Measurements from ENCODE around the gene IGFBP5. TPM values are rescaled to one million over a fixed set of nuclear protein-coding genes. Genes with fewer than 3 reads are reported as not detected.
A peak's percentile ranks its signal among the peaks of the same experiment; 100 is the strongest.

IGFBP5 gene
- total RNA-seq, 1 donor from 2014 or later, result 415 TPM

- DNase-seq (ENCODE audit: low spot score in 2 of 2, unreplicated experiment in 2 of 2), result no peak
Observed at GRCh38 chr2:216739035-216739434, 43.7 kb upstream of the IGFBP5 start.

GRCh38 chr2:216737676-216738075, 42.3 kb upstream of the IGFBP5 start:
- TF ChIP-seq CTCF (IDR thresholded peaks at IDR 0.05; ENCODE audit: unreplicated experiment), result no peak
- Mint-ChIP-seq H3K36me3 (no peaks in the 10 kb centered on the region), H3K4me1 (peaks cover 19% of the 10 kb centered on the region), H3K4me3 (no peak overlapping the region), H3K27me3 (ENCODE audit: low read depth) (no peaks in the 10 kb centered on the region), H3K27ac (no peak overlapping the region), H3K9me3 (no peaks in the 10 kb centered on the region)
- DNase-seq (ENCODE audit: low spot score in 2 of 2, unreplicated experiment in 2 of 2), result no peak

More at GRCh38 chr2:216739035-216739434, 43.7 kb upstream of the IGFBP5 start:
- H3K9me3 Mint-ChIP-seq, result no peaks in the 10 kb centered on the region
- H3K27me3 Mint-ChIP-seq (ENCODE audit: low read depth), result no peaks in the 10 kb centered on the region
- no peak overlapping the region for H3K4me3 Mint-ChIP-seq
- H3K27ac Mint-ChIP-seq, result no peak overlapping the region
- no peaks in the 10 kb centered on the region for H3K36me3 Mint-ChIP-seq
- peaks cover 19% of the 10 kb centered on the region for H3K4me1 Mint-ChIP-seq
- no peak for TF ChIP-seq CTCF (IDR thresholded peaks at IDR 0.05; ENCODE audit: unreplicated experiment)

GRCh38 chr2:216736326-216736725, 41.0 kb upstream of the IGFBP5 start:
- Mint-ChIP-seq H3K36me3 (no peaks in the 10 kb centered on the region), H3K9me3 (no peaks in the 10 kb centered on the region), H3K4me3 (no peak overlapping the region), H3K4me1 (peaks cover 19% of the 10 kb centered on the region), H3K27me3 (ENCODE audit: low read depth) (no peaks in the 10 kb centered on the region), H3K27ac (no peak overlapping the region)
- DNase-seq (ENCODE audit: low spot score in 2 of 2, unreplicated experiment in 2 of 2), result no peak
- TF ChIP-seq CTCF (IDR thresholded peaks at IDR 0.05; ENCODE audit: unreplicated experiment), result no peak

- Mint-ChIP-seq H3K9me3 (no peaks in the 10 kb centered on the region), H3K27me3 (ENCODE audit: low read depth) (no peaks in the 10 kb centered on the region), H3K36me3 (no peaks in the 10 kb centered on the region), H3K4me3 (no peak overlapping the region), H3K27ac (no peak overlapping the region), H3K4me1 (peaks cover 13% of the 10 kb centered on the region)
- no peak for TF ChIP-seq CTCF (IDR thresholded peaks at IDR 0.05; ENCODE audit: unreplicated experiment)
- no peak for DNase-seq (ENCODE audit: low spot score in 2 of 2, unreplicated experiment in 2 of 2)
Observed at GRCh38 chr2:216735668-216736067, 40.3 kb upstream of the IGFBP5 start.

GRCh38 chr2:216735086-216735485, 39.7 kb upstream of the IGFBP5 start:
- H3K36me3 Mint-ChIP-seq, result no peaks in the 10 kb centered on the region
- peak overlapping the region; percentile 14 for H3K27ac Mint-ChIP-seq
- no peak for DNase-seq (ENCODE audit: low spot score in 2 of 2, unreplicated experiment in 2 of 2)

More at GRCh38 chr2:216735086-216735485, 39.7 kb upstream of the IGFBP5 start:
- H3K4me3 Mint-ChIP-seq, result no peak overlapping the region
- H3K27me3 Mint-ChIP-seq (ENCODE audit: low read depth), result no peaks in the 10 kb centered on the region
- no peak for TF ChIP-seq CTCF (IDR thresholded peaks at IDR 0.05; ENCODE audit: unreplicated experiment)
- H3K9me3 Mint-ChIP-seq, result no peaks in the 10 kb centered on the region
- peaks cover 13% of the 10 kb centered on the region for H3K4me1 Mint-ChIP-seq

Measured in mesothelial cell of epicardium (in vitro differentiated cells).